ENCODE data around the gene CMYA5.

DNA sequence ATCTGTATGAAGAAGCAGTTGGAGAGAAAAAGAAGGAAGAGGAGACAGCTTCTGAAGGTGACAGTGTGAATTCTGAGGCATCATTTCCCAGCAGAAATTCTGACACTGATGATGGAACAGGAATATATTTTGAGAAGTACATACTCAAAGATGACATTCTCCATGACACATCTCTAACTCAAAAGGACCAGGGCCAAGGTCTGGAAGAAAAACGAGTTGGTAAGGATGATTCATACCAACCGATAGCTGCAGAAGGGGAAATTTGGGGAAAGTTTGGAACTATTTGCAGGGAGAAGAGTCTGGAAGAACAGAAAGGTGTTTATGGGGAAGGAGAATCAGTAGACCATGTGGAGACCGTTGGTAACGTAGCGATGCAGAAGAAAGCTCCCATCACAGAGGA is 48.7 kb downstream of the CMYA5 start:
- TF ChIP-seq, protein P1, sequence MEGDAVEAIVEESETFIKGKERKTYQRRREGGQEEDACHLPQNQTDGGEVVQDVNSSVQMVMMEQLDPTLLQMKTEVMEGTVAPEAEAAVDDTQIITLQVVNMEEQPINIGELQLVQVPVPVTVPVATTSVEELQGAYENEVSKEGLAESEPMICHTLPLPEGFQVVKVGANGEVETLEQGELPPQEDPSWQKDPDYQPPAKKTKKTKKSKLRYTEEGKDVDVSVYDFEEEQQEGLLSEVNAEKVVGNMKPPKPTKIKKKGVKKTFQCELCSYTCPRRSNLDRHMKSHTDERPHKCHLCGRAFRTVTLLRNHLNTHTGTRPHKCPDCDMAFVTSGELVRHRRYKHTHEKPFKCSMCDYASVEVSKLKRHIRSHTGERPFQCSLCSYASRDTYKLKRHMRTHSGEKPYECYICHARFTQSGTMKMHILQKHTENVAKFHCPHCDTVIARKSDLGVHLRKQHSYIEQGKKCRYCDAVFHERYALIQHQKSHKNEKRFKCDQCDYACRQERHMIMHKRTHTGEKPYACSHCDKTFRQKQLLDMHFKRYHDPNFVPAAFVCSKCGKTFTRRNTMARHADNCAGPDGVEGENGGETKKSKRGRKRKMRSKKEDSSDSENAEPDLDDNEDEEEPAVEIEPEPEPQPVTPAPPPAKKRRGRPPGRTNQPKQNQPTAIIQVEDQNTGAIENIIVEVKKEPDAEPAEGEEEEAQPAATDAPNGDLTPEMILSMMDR (IDR thresholded peaks at IDR 0.05 in 4 of 5, conservative IDR thresholded peaks at IDR 0.05 in 1 of 5), result no peak
- TF ChIP-seq POLR2A (IDR thresholded peaks at IDR 0.05), result no peak
